Measurements from ENCODE around the gene KIAA0040.

GRCh38 chr1:175120511-175120910, 72.1 kb downstream of the KIAA0040 start:
- no peak for TF ChIP-seq EZH2 (IDR thresholded peaks at IDR 0.05; ENCODE audit: insufficient read depth, poor library complexity, severe bottlenecking)
- no peak for TF ChIP-seq EZH2phosphoT487 (IDR thresholded peaks at IDR 0.05; ENCODE audit: insufficient read depth, low read depth)

All from GM23248 (cell line).